SU-DHL-6 (cell line): Measurements from ENCODE around the gene ABR.

Experiments used
- H2AFZ ChIP-seq: fragments of 200-600 bp; sonication (generic); 2 replicates; pipeline ENCODE4 v1.6.1; 2014; ENCODE audit warnings: low read depth, mild to moderate bottlenecking, moderate library complexity, mixed read lengths, antibody characterized with exemption, low read length; ENCODE audit not compliant: severe bottlenecking
- H3F3A ChIP-seq: fragments of 200-600 bp; shearing (Covaris generic); 2 replicates; pipeline ENCODE4 v1.6.0; 2016; ENCODE audit warnings: antibody characterized with exemption, mild to moderate bottlenecking; ENCODE audit not compliant: insufficient read depth
- H3K27ac ChIP-seq: fragments of 200-600 bp; sonication (generic); 2 replicates; pipeline ENCODE4 v1.5.1; 2016; ENCODE audit warnings: low read depth, mild to moderate bottlenecking, low read length, moderate library complexity, mixed read lengths
- H3K27me3 ChIP-seq: fragments of 200-600 bp; sonication (generic), shearing (Covaris generic); 2 replicates; pipeline ENCODE4 v1.6.0; 2014; ENCODE audit warnings: mild to moderate bottlenecking, low read length
- H3K36me3 ChIP-seq: fragments of 200-600 bp; sonication (generic); 2 replicates; pipeline ENCODE4 v1.6.1; 2014; ENCODE audit warnings: mild to moderate bottlenecking, low read length, mixed read lengths
- H3K4me2 ChIP-seq: fragments of 300-600, 200-600 bp; shearing (Covaris generic), sonication (generic); 2 replicates; pipeline ENCODE4 v1.6.0; 2014; ENCODE audit warnings: low read length, low read depth, mild to moderate bottlenecking; ENCODE audit not compliant: poor library complexity, severe bottlenecking
- H3K4me3 ChIP-seq: fragments of 200-600 bp; sonication (generic); 2 replicates; pipeline ENCODE4 v1.5.1; 2014; ENCODE audit warnings: antibody characterized with exemption, low read length, mild to moderate bottlenecking, mixed read lengths; ENCODE audit not compliant: insufficient read depth, poor library complexity, severe bottlenecking
- H3K79me2 ChIP-seq: fragments of 200-600 bp; sonication (generic); 2 replicates; pipeline ENCODE4 v1.6.1; 2014; ENCODE audit warnings: mild to moderate bottlenecking, low read length, moderate library complexity; ENCODE audit not compliant: insufficient read depth
- H3K9ac ChIP-seq: fragments of 200-600 bp; sonication (generic); 2 replicates; pipeline ENCODE4 v1.7.0; 2014; ENCODE audit warnings: mild to moderate bottlenecking, low read length
- H3K9me2 ChIP-seq: fragments of 200-600 bp; sonication (generic); replicated peaks from 2 replicates; pipeline ENCODE4 v1.6.1; 2014; ENCODE audit warnings: low read length; ENCODE audit not compliant: insufficient read depth
- H3K9me3 ChIP-seq: fragments of 200-600 bp; sonication (generic); 2 replicates; pipeline ENCODE4 v1.6.1; 2014; ENCODE audit warnings: low read length, mixed read lengths; ENCODE audit not compliant: insufficient read depth
- H4K20me1 ChIP-seq: fragments of 200-600 bp; sonication (generic); 2 replicates; pipeline ENCODE4 v1.6.1; 2014; ENCODE audit warnings: low read depth, mild to moderate bottlenecking, antibody characterized with exemption, low read length, moderate library complexity, mixed read lengths
- EZH2phosphoT487 ChIP-seq: fragments of 200-600 bp; sonication (generic), shearing (Covaris generic); conservative IDR thresholded peaks from 2 replicates; pipeline ENCODE4 v1.6.1; 2018; ENCODE audit warnings: mild to moderate bottlenecking, antibody characterized with exemption, low read length, moderate library complexity, mixed read lengths
- TF ChIP-seq, protein P1 (sequence below): fragments of 200-600 bp; sonication (generic); IDR thresholded peaks from one replicate; pipeline ENCODE4 v1.5.1; 2017; ENCODE audit warnings: antibody characterized with exemption, mild to moderate bottlenecking, low read length, moderate library complexity; ENCODE audit not compliant: insufficient read depth, poor library complexity, severe bottlenecking

The ABR gene

DNA sequence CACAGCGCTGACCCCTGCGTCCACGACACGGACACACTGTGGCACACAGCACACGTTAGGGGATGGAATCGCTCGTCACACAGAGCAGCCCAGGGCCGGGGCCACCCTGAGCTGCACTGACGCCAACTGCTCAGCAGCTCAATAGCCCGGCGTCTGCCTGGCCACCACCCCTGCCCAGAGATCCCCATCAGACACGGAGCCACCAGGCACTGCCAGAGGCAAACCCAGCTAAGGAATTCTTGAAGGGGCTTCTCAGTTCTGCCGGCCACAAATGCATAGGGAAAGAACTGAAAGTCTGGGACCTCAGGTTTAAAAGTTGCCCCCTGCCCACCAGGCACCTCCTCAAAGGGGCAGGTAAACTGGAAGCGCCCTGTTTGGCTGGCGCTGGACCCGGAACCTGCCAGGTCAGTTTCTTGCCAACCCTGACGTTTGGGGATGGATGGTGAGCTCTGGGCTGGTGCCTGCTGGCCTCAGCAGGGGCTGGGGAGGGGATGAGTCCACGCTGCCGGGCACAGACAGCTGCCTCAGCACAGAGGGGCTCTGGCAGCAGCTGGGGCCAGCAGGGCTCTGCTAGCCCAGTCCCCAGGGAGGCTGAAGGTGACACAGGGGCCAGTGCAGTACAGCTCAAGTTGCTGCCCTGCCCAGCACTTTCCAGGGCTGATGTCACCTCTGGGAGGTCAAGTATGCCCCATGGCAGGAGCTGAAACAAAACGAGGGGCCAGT, 149.7 kb downstream of the ABR start:
- H3K9me2 ChIP-seq = no peaks in the 10 kb centered on the region

DNA sequence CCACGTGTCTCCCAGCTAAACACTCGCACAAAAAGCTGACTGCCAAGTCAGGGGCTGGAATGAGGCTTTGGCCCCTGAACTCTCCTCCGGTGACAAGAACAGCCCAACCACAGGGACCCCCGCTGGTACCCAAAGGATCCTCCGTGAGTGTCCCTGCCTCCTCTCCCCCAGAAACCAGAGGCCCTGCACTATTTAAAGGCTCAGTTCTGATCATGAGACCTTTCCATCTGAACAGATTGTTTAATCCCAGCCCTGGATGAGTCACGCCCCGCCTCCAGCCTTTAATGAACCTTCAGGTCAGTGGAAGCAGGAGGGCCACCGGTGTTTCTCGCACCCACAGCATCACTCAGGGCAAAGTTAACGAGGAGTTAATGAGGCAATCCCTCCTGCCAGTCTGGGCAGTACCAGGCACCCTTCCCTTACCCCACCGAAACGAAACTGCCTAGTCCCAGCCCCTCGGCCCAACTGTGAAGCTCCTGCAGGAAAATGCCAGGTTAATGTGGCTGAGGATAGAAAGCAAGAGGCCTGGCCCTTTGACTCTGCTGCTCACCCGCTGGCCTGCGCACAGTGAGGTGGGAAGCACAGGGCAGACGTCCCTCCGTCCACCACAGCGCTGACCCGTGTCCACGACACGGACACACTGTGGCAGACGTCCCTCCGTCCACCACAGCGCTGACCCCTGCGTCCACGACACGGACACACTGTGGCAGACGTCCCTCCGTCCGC, 150.4 kb downstream of the ABR start:
- no peaks in the 10 kb centered on the region for H3F3A ChIP-seq
- no peak for TF ChIP-seq EZH2phosphoT487
- TF ChIP-seq, protein P1, sequence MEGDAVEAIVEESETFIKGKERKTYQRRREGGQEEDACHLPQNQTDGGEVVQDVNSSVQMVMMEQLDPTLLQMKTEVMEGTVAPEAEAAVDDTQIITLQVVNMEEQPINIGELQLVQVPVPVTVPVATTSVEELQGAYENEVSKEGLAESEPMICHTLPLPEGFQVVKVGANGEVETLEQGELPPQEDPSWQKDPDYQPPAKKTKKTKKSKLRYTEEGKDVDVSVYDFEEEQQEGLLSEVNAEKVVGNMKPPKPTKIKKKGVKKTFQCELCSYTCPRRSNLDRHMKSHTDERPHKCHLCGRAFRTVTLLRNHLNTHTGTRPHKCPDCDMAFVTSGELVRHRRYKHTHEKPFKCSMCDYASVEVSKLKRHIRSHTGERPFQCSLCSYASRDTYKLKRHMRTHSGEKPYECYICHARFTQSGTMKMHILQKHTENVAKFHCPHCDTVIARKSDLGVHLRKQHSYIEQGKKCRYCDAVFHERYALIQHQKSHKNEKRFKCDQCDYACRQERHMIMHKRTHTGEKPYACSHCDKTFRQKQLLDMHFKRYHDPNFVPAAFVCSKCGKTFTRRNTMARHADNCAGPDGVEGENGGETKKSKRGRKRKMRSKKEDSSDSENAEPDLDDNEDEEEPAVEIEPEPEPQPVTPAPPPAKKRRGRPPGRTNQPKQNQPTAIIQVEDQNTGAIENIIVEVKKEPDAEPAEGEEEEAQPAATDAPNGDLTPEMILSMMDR = no peak
- no peaks in the 10 kb centered on the region for H3K9me3 ChIP-seq
- no peak overlapping the region for H3K27ac ChIP-seq
- no peaks in the 10 kb centered on the region for H3K36me3 ChIP-seq
- H3K79me2 ChIP-seq = no peaks in the 10 kb centered on the region
- no peak overlapping the region for H3K4me3 ChIP-seq
- no peaks in the 10 kb centered on the region for H3K27me3 ChIP-seq
- no peaks in the 10 kb centered on the region for H4K20me1 ChIP-seq
- no peak overlapping the region for H3K4me2 ChIP-seq
- H2AFZ ChIP-seq = no peak overlapping the region
- H3K9ac ChIP-seq = no peak overlapping the region
- H3K9me2 ChIP-seq = no peaks in the 10 kb centered on the region

More for the DNA sequence above, 149.7 kb downstream of the ABR start:
- Histone ChIP-seq H3K27me3 (no peaks in the 10 kb centered on the region), H3K4me2 (no peak overlapping the region), H4K20me1 (no peaks in the 10 kb centered on the region), H3K79me2 (no peaks in the 10 kb centered on the region), H3F3A (no peaks in the 10 kb centered on the region), H3K36me3 (no peaks in the 10 kb centered on the region), H2AFZ (no peak overlapping the region), H3K4me3 (no peak overlapping the region), H3K27ac (no peak overlapping the region), H3K9me3 (no peaks in the 10 kb centered on the region), H3K9ac (no peak overlapping the region)
- TF ChIP-seq, protein P1 = no peak
- no peak for TF ChIP-seq EZH2phosphoT487

DNA sequence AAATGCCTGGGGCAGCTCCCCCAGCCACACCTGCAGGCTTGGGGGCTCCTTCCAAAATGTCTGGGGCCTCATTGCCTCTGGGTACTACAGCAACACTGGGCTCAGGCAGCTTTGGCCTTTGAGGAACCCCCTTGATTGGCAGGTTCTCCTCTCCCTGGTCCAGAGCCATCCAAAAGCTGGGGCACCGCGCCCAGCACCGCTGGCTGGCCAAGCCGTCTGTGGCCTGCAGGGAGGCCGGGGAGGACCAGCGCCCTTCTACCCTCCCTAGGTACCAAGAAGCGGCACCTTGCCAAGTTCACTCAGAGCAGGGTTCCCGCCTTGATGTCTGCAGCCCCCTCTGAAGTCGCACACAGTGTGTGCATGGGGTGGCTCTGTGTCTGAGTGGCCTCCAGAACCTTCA, 152.7 kb downstream of the ABR start:
- Histone ChIP-seq H3K9ac (no peak overlapping the region), H3K27ac (no peak overlapping the region), H3F3A (no peaks in the 10 kb centered on the region), H3K27me3 (no peaks in the 10 kb centered on the region), H2AFZ (no peak overlapping the region), H4K20me1 (no peaks in the 10 kb centered on the region), H3K79me2 (no peaks in the 10 kb centered on the region), H3K36me3 (no peaks in the 10 kb centered on the region), H3K9me2 (no peaks in the 10 kb centered on the region), H3K4me3 (no peak overlapping the region), H3K9me3 (no peaks in the 10 kb centered on the region), H3K4me2 (no peak overlapping the region)
- TF ChIP-seq EZH2phosphoT487 = no peak
- TF ChIP-seq, protein P1 = no peak
